ENCODE results near the gene NT5C1A. TPM values are rescaled to one million over a fixed set of nuclear protein-coding genes. Genes with fewer than 3 reads are reported as not detected.
A peak's percentile ranks its signal among the peaks of the same experiment; 100 is the strongest.

Gene NT5C1A
- total RNA-seq, 1 experiment from 2014 or later = not detected

DNA sequence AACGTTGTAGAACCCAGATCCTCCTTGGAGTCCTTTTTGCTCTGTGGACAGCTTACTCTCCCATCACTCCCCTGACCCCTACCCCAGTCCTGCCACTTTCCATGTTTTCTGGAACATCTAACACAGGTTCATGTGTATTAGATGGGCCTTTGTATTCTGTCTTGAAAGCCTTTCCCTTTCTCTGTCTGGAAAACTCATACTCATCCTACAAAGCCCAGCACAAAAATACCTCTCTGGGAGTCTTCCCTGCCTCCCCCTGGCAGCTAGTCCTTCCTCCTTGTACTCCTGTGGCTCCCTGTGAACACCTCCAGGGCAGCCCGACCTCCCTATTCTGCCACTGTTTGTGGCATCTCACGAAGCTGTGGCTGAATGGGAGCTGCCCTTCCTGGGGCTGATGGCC, 24.7 kb downstream of the NT5C1A start:
- Histone ChIP-seq H3K56ac (ENCODE audit: insufficient read length, low read depth, low read length) (no peak overlapping the region), H3K27me3 (ENCODE audit: insufficient read depth, low read length) (no peaks in the 10 kb centered on the region; the same call in 1 of the 2 replicates), H2BK20ac (ENCODE audit: low read depth, low read length, poor library complexity, severe bottlenecking) (no peak overlapping the region), H2AFZ (ENCODE audit: low read length) (no peak overlapping the region), H3K4ac (ENCODE audit: low read depth, low read length) (no peak overlapping the region), H3K79me2 (ENCODE audit: insufficient read depth, low read length) (no peaks in the 10 kb centered on the region), H4K91ac (ENCODE audit: insufficient read length, low read depth, low read length) (no peak overlapping the region), H3K9me3 (ENCODE audit: control insufficient read depth, low read depth, low read length) (no peaks in the 10 kb centered on the region), H3T11ph (ENCODE audit: low read length) (no peak overlapping the region), H3K23ac (ENCODE audit: insufficient read length, low read depth, low read length) (no peak overlapping the region), H2BK120ac (ENCODE audit: low read depth, low read length, poor library complexity, severe bottlenecking) (no peak overlapping the region), H3K9ac (ENCODE audit: extremely low read depth, insufficient read length, low read length) (no peak overlapping the region), H3K27ac (ENCODE audit: insufficient read length, low read depth, low read length) (no peak overlapping the region), H3K79me1 (ENCODE audit: insufficient read depth, low read depth, low read length, poor library complexity, severe bottlenecking) (no peaks in the 10 kb centered on the region), H2BK15ac (ENCODE audit: low read depth, low read length) (no peak overlapping the region), H4K8ac (replicated peaks; ENCODE audit: insufficient read length, low read depth, low read length) (no peak overlapping the region), H3K4me1 (ENCODE audit: insufficient read depth, low read length) (no peaks in the 10 kb centered on the region), H3K14ac (ENCODE audit: insufficient read depth, low read length) (no peak overlapping the region), H2BK12ac (ENCODE audit: insufficient read length, low read depth, low read length) (no peak overlapping the region), H3K4me2 (ENCODE audit: insufficient read depth, insufficient read length, low read length) (no peak overlapping the region), H3K18ac (ENCODE audit: insufficient read length, low read depth, low read length) (no peak overlapping the region), H4K20me1 (ENCODE audit: control insufficient read depth, insufficient read depth, insufficient read length) (no peaks in the 10 kb centered on the region), H3K23me2 (ENCODE audit: insufficient read length, low read depth, low read length, poor library complexity, severe bottlenecking) (no peaks in the 10 kb centered on the region), H2BK5ac (ENCODE audit: insufficient read length, low read length) (no peak overlapping the region), H4K5ac (ENCODE audit: insufficient read length, low read depth, low read length) (no peak overlapping the region), H2AK5ac (ENCODE audit: insufficient read length, low read length) (no peak overlapping the region)
- no CpG with 5 or more reads among the region's 3 CpGs for WGBS (ENCODE audit: extremely low coverage, insufficient read length, low lambda C conversion rate)
- Mint-ChIP-seq H3K36me3 (ENCODE audit: insufficient read depth in 1 of 3, low read depth in 3 of 3) (no peaks in the 10 kb centered on the region), H3K27me3 (ENCODE audit: low read depth) (peaks cover 82% of the 10 kb centered on the region), H3K4me3 (peak overlapping the region in 1 of 2 experiments; percentile 36; a peak in 1 of 5 replicates), H3K9me3 (no peaks in the 10 kb centered on the region), H3K4me1 (peaks cover 5 to 17% of the 10 kb centered on the region in 2 experiments; a peak in 3 of 4 replicates), H3K27ac (peak overlapping the region in 1 of 3 experiments; percentile 17; a peak in 2 of 7 replicates)
- DNase-seq = no peak
- TF ChIP-seq, protein P1, sequence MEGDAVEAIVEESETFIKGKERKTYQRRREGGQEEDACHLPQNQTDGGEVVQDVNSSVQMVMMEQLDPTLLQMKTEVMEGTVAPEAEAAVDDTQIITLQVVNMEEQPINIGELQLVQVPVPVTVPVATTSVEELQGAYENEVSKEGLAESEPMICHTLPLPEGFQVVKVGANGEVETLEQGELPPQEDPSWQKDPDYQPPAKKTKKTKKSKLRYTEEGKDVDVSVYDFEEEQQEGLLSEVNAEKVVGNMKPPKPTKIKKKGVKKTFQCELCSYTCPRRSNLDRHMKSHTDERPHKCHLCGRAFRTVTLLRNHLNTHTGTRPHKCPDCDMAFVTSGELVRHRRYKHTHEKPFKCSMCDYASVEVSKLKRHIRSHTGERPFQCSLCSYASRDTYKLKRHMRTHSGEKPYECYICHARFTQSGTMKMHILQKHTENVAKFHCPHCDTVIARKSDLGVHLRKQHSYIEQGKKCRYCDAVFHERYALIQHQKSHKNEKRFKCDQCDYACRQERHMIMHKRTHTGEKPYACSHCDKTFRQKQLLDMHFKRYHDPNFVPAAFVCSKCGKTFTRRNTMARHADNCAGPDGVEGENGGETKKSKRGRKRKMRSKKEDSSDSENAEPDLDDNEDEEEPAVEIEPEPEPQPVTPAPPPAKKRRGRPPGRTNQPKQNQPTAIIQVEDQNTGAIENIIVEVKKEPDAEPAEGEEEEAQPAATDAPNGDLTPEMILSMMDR (conservative IDR thresholded peaks at IDR 0.05) = no peak
